ENCODE data around the gene GPR101.
"Not testable (repeated sequence)": the region's sequence is repeated elsewhere in the genome, so short reads cannot be mapped to it uniquely, and the experiment has no call there.

The GPR101 gene

DNA sequence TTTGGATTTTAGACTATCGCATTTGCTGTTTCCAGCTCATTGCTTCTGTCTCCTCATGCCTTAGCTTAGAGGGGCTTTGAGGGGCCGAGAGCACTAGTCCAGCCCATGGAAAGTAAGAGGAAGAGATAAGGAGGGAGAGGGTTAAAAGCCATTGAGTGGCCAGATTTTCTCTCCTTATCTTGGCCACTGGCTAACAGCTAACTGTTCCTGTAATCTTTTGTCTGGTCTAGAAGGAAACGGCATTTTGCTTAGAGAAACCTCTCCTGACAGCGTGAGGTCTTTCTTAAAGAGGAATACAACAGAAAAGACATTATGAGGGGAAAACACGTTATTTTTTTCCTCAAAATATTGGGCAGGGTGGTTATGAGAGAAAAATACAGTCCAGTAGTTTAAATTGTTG lies 7.9 kb downstream of the GPR101 start:
- peak; percentile 6 for DNase-seq (ENCODE audit: low read depth, low spot score)

- DNase-seq (ENCODE audit: low read depth, low spot score): not testable (repeated sequence)
Observed at GRCh38 chrX:137000236-137000635, 33.6 kb downstream of the GPR101 start.

GRCh38 chrX:136999024-136999423 lies 34.8 kb downstream of the GPR101 start:
- no peak for DNase-seq (ENCODE audit: low read depth, low spot score)

Data from ELF-1 (cell line).